Measurements from ENCODE around the gene C20orf204.

C20orf204 gene

DNA sequence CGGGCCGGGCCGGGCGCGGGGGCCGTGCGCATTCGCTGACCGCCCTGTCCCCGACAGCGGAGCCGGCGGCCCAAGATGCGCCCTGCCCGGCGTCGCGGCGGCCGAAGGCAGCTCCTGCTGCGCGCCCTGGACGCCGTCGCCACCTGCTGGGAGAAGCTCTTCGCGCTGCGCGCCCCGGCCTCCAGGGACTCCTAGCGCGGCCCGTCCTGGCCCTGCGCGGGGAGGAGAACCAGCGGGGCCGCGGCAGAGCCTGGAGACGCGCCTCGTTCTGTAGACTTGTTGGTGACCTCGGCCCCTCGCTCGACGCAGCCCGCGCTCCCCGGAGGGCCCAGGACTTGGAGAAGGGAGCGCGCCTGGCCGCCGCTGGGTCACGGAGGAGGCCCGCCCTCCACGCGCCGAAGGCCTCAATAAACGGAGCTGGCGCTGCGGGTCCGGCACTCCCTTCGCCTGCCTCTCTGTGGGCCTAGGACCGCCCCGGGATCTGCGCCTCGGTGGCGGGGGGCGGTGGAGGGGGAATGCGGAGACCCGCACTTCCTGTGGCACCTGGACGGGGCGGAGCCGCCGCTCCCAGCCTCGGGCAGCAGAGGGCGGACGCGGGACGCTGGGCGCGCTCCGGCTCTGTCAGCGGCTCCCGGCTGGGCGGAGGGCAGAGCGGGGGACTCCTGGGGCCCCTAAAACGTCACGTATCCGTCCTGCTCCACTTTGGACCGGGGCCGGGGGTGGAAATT, 2.7 kb downstream of the C20orf204 start:
- peak overlapping the region; percentile 37 for H3K4me3 ChIP-seq (replicated peaks; ENCODE audit: low read depth, low read length)
- TF ChIP-seq, protein P1, sequence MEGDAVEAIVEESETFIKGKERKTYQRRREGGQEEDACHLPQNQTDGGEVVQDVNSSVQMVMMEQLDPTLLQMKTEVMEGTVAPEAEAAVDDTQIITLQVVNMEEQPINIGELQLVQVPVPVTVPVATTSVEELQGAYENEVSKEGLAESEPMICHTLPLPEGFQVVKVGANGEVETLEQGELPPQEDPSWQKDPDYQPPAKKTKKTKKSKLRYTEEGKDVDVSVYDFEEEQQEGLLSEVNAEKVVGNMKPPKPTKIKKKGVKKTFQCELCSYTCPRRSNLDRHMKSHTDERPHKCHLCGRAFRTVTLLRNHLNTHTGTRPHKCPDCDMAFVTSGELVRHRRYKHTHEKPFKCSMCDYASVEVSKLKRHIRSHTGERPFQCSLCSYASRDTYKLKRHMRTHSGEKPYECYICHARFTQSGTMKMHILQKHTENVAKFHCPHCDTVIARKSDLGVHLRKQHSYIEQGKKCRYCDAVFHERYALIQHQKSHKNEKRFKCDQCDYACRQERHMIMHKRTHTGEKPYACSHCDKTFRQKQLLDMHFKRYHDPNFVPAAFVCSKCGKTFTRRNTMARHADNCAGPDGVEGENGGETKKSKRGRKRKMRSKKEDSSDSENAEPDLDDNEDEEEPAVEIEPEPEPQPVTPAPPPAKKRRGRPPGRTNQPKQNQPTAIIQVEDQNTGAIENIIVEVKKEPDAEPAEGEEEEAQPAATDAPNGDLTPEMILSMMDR (IDR thresholded peaks at IDR 0.05; ENCODE audit: low read length, missing control alignments): peak; percentile 38
- DNase-seq (ENCODE audit: low read depth): peak; percentile 67

DNA sequence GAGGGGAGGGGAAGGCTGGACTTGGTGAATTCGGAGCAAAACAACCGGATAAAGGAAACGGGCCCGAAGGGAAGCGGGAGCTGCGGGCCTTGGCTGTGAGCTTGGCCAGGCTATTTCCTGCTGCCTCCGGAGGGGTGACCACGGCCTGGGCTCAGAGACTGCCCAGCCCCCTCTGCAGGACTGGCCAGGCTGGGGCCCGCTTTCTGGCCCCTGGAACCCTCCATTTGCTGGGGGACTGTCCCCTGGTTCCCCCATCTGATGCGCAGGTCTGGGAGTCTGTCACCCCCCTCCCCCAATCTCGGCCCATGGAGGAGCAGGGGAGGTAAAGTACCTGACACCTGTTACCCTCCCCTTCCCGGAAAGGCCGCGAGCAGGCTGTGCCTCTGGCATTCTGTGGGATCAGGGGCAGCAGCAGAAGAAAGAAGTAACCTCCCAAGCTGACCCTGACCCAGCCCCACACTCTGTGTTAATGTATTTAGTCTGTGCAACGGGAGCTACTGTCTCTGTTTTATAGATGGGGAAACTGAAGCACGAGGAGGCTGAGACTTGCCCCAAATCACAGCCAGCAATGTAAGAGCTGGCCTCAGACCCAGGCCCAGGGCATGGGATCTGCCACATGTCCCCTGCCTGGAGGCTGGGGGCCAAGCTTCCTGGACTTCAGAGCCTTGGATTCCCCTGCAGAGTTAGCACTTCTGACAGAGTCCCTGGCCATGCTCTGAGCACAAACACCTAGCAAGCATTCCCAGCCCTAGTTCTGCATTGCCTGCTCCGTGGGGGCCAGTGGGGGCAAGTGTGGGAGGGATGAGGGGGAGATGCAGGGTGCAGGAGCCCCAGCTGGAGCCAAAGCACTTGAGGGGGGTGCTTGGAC, 3.5 kb downstream of the C20orf204 start:
- DNase-seq (ENCODE audit: low read depth): no peak
- peak overlapping the region; percentile 37 for H3K4me3 ChIP-seq (replicated peaks; ENCODE audit: low read depth, low read length)
- TF ChIP-seq, protein P1 (IDR thresholded peaks at IDR 0.05; ENCODE audit: low read length, missing control alignments): no peak

DNA sequence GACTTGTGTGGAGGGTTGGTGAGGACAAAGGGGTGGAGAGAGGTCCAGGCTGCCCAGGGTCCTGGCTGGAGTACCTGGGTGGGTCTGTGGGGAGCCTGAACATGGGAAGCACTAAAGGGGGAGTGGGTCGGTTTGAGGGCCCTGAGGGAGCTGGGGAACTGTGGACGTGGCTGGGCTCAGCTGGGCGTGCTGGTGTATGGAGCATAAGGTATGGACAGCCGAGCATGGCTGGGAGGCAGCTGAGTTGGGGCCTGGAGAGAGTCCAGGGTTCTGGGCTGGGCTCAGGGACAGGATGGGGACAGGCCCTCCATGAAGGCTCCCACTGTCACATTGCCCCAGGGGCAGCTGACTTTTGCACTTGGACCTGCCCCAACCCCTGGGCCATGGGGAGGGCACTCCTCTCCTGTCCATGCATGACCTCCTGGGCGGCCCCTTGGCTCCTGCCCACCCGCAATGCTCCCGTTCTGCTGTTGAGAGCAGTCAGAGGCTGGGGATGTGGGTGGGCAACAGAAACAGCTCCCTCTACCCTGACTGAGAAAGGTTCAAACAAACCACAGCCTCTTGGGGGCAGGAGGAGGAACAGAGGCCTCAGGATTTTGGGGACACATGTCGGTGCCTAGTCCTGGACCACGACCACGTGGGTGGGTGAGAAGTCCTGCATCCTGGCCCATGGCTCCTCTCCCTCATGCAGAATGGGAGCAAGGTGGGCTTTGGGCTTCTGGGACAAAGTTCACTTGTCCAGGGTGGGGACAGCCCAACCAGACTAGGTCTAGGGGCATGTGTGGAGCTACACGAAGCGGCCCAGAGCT, 4.5 kb downstream of the C20orf204 start:
- H3K4me3 ChIP-seq (replicated peaks; ENCODE audit: low read depth, low read length): no peak overlapping the region
- TF ChIP-seq, protein P1 (IDR thresholded peaks at IDR 0.05; ENCODE audit: low read length, missing control alignments): no peak
- no peak for DNase-seq (ENCODE audit: low read depth)

DNA sequence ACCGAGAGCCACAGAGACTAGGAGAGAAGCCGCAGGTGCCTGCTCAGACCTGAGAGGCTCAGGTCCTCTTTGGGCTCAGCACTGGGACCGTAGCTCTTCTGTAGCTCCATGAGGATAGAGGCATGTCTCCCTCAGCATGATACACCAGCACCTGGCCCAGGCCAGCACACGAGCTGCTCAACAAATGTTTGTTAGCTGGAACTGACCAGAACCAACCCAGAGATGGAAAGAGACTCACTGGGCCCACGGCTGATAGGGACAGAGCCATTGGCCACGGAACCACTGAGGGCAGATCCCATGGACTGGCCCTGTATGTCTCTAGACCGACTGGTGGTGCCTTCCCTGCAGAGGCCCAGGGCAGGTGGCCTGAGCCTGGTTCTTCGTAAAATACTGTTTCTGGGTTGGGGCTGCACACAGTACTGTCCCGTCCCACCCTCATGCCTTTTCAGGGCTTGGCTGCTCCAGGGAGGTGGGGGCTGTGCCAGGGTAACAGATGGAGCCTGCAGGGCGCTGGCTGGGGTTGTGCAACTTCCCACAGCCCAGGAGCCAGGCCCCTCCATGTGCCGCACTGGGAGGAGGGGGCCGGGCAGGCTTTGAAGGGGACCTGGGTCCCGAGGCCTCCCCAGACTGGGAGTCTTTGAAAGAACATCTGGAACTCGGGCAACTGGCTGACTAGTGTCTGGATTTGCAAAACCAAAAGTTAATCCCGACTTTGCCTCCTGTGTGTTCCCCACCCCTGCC, 5.2 kb downstream of the C20orf204 start:
- DNase-seq (ENCODE audit: low read depth): no peak
- no peak overlapping the region for H3K4me3 ChIP-seq (replicated peaks; ENCODE audit: low read depth, low read length)
- TF ChIP-seq, protein P1 (IDR thresholded peaks at IDR 0.05; ENCODE audit: low read length, missing control alignments): no peak

DNA sequence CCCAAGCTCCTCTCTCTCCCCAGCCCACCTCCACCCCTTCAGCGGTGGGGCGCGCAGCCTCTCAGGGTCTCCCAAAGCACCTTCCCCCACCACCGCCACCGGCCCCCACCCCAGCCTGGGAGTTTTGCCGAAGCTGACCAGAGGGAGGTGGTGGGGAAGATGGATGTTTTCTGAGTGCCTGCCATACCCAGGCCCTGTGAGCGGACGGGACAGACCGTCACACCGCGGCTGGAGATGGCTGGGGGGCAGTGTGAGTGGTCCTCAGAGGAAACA, 5.7 kb downstream of the C20orf204 start:
- TF ChIP-seq, protein P1 (IDR thresholded peaks at IDR 0.05; ENCODE audit: low read length, missing control alignments): no peak
- H3K4me3 ChIP-seq (replicated peaks; ENCODE audit: low read depth, low read length): no peak overlapping the region

DNA sequence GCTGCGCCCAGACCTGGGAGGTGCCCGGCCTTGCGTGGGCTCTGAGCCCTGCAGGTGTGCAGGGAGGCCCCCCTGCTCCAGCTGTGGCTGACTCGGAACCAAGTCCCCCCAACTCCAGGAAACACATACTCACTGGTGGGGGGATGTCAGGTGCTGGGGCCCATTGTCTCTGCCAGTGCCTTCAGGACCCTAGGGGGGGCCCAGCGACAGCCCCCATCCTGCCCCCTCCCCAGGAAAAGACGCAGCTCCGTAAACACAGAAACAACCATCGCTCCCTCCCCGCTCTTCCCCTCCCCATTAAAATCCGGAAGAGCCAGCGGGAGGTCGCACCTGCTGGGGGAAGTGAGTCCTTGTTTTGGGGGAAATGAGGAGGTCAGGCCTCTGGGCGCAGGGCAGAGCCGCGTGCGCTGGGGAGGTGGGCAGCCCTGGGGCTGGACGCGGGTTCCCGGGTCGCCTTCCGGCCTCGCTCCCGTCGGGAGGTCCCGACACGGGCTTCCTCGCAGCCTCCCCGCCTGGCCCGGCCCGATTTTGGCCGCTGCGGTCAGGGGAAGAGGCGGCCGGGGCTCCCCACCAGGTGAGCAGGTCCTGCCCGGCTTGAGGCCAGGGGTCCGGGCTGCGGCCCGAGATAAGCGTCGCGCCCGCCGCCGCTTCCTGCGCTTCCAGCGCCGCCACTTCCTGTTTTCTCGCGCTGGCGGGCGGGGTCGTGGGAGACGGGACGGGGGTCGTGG, 6.2 kb downstream of the C20orf204 start:
- TF ChIP-seq, protein P1 (IDR thresholded peaks at IDR 0.05; ENCODE audit: low read length, missing control alignments): no peak
- H3K4me3 ChIP-seq (replicated peaks; ENCODE audit: low read depth, low read length): peak overlapping the region; percentile 30
- no peak for DNase-seq (ENCODE audit: low read depth)

More for the DNA sequence above, 5.7 kb downstream of the C20orf204 start:
- no peak for DNase-seq (ENCODE audit: low read depth)

All from fibroblast of pulmonary artery (primary cell).